K562 (cell line): ENCODE measurements around the gene LRP1B. TPM values are rescaled to one million over a fixed set of nuclear protein-coding genes. Genes with fewer than 3 reads are reported as not detected.

Experiments used
- ATAC-seq: fragments of 200-7000 bp; cut with Tn5 transposase; 3 replicates; pipeline ENCODE4 v1.9.1; 2020; ENCODE audit warnings: moderate library complexity
- BruUV-seq: library from RNA; stranded (reverse); fragments of 400-500 nt; replicated peaks from 2 replicates; lab custom pipeline; 2021; lab: Mats Ljungman, UMichigan
- CTCF ChIA-PET: fragments of 300-600 bp; formaldehyde crosslinking; extraction: SDS; loops from one replicate; lab custom pipeline; 2021; ENCODE audit warnings: low intra/inter-chr PET ratio; lab: Yijun Ruan, JAX
- POLR2A ChIA-PET: fragments of 300-600, 350-650 bp; sonication (Branson Sonifier 250); formaldehyde crosslinking; extraction: SDS; loops from one replicate; lab custom pipeline; 2021; ENCODE audit warnings: antibody characterized with exemption, inconsistent platforms; lab: Yijun Ruan, JAX
- DNase-seq, 4 experiments: peaks; one replicate each; pipeline versions ENCODE4 v3.0.0 to v3.0.0-alpha.2; 2011 to 2018; ENCODE audit warnings: low spot score in 3 of 4, mixed read lengths in 3 of 4; ENCODE audit errors: extremely low read depth in 1 of 4
- FAIRE-seq: peaks from 2 replicates; lab custom pipeline; 2011; peaks lifted over from hg19 to GRCh38; lab: Jason Lieb, UNC
- H2AFZ ChIP-seq: 2 replicates; pipeline ENCODE4 v1.6.0; 2011; ENCODE audit warnings: low read depth, low read length, control low read depth, inconsistent platforms
- H3K27ac ChIP-seq: fragments of 200-600 bp; 3 replicates; pipeline ENCODE4 v1.8.0; 2011; ENCODE audit warnings: low read depth, mild to moderate bottlenecking, control low read depth, inconsistent platforms, low read length, moderate library complexity, mixed read lengths; ENCODE audit errors: extremely low read depth
- H3K27me3 ChIP-seq, 2 experiments: fragments of 300-600 bp in 1 of 2; 2 replicates in 1 of 2; 3 replicates in 1 of 2; pipeline versions ENCODE4 v1.6.0 to v1.8.0; 2011; ENCODE audit warnings: inconsistent platforms in 2 of 2, low read length in 2 of 2, mild to moderate bottlenecking in 1 of 2, mixed read lengths in 1 of 2, moderate library complexity in 1 of 2; ENCODE audit not compliant: control insufficient read depth in 2 of 2, insufficient read depth in 2 of 2
- H3K36me3 ChIP-seq: fragments of 300-600 bp; 3 replicates; pipeline ENCODE4 v1.8.0; 2011; ENCODE audit warnings: mild to moderate bottlenecking, low read length, inconsistent platforms; ENCODE audit not compliant: control insufficient read depth, insufficient read depth
- H3K4me1 ChIP-seq, 2 experiments: fragments of 200-600 bp in 1 of 2; replicated peaks in 1 of 2; 2 replicates in 1 of 2; 3 replicates in 1 of 2; pipeline versions ENCODE4 v1.5.1 to v1.8.0; 2011; ENCODE audit warnings: inconsistent platforms in 2 of 2, low read length in 2 of 2, mild to moderate bottlenecking in 1 of 2, mixed read lengths in 1 of 2, moderate library complexity in 1 of 2; ENCODE audit not compliant: control insufficient read depth in 2 of 2, insufficient read depth in 2 of 2
- H3K4me2 ChIP-seq: 2 replicates; pipeline ENCODE4 v1.6.1; 2011; ENCODE audit warnings: low read length, control low read depth, inconsistent platforms, mixed read lengths; ENCODE audit not compliant: insufficient read depth
- H3K4me3 ChIP-seq: fragments of 200-600 bp; sonication (generic), shearing (Covaris generic); 2 replicates; pipeline ENCODE4 v1.5.1; 2016; ENCODE audit warnings: control low read depth, inconsistent platforms
- H3K79me2 ChIP-seq: fragments of 200-600 bp; 3 replicates; pipeline ENCODE4 v1.8.0; 2011; ENCODE audit warnings: low read length, inconsistent platforms; ENCODE audit not compliant: control insufficient read depth, insufficient read depth
- H3K9ac ChIP-seq, 2 experiments: 2 replicates each; pipeline versions ENCODE4 v1.6.0 to v1.6.1; 2011; ENCODE audit warnings: low read depth in 2 of 2, low read length in 2 of 2, control low read depth in 1 of 2, inconsistent platforms in 1 of 2, mild to moderate bottlenecking in 1 of 2, mixed read lengths in 1 of 2; ENCODE audit not compliant: insufficient read depth in 1 of 2
- H3K9me1 ChIP-seq: one replicate; pipeline ENCODE4 v1.6.0; 2011; ENCODE audit warnings: inconsistent platforms, mild to moderate bottlenecking, low read length, moderate library complexity; ENCODE audit not compliant: control insufficient read depth, insufficient read depth
- H3K9me3 ChIP-seq: replicated peaks from 2 replicates; pipeline ENCODE4 v1.5.1; 2011; ENCODE audit warnings: low read depth, low read length, inconsistent platforms; ENCODE audit not compliant: control insufficient read depth, insufficient read depth
- H4K20me1 ChIP-seq: replicated peaks from 2 replicates; pipeline ENCODE4 v1.6.1; 2011; ENCODE audit warnings: low read length, inconsistent platforms, mixed read lengths; ENCODE audit not compliant: control insufficient read depth, insufficient read depth
- CBX5 ChIP-seq: IDR thresholded peaks from 2 replicates; pipeline ENCODE4 v1.6.1; 2014; ENCODE audit warnings: low read depth, borderline replicate concordance
- CXXC5 ChIP-seq: fragments of 250-450 bp; sonication (Bioruptor Pico); IDR thresholded peaks from 2 replicates; pipeline ENCODE4 v1.8.0; 2022; ENCODE audit warnings: inconsistent platforms, mild to moderate bottlenecking, moderate library complexity
- DMBX1 ChIP-seq: fragments of 250-450 bp; sonication (Bioruptor Pico); IDR thresholded peaks from 2 replicates; pipeline ENCODE4 v1.8.0; 2022; ENCODE audit warnings: inconsistent platforms, mild to moderate bottlenecking, moderate library complexity, borderline replicate concordance
- HNRNPLL ChIP-seq: fragments of 200-400 bp; formaldehyde crosslinking; IDR thresholded peaks from 2 replicates; pipeline ENCODE4 v1.6.1; 2017; ENCODE audit warnings: low read length, low read depth, mild to moderate bottlenecking; ENCODE audit not compliant: poor library complexity, severe bottlenecking
- KDM5B ChIP-seq: fragments of 200-600 bp; sonication (generic); IDR thresholded peaks from 2 replicates; pipeline ENCODE4 v1.6.1; 2012; ENCODE audit warnings: low read depth, mild to moderate bottlenecking, moderate library complexity, low read length, control low read depth, inconsistent platforms; ENCODE audit not compliant: insufficient replicate concordance
- KHSRP ChIP-seq: fragments of 450-650 bp; IDR thresholded peaks from 2 replicates; pipeline ENCODE4 v1.6.1; 2017
- PML ChIP-seq: IDR thresholded peaks from 2 replicates; pipeline ENCODE4 v1.6.1; 2012; ENCODE audit warnings: low read length, inconsistent platforms
- PTRF ChIP-seq: fragments of 450-650 bp; IDR thresholded peaks from 2 replicates; pipeline ENCODE4 v1.6.1; 2016; ENCODE audit warnings: mild to moderate bottlenecking, missing genetic modification characterization, missing compliant biosample characterization
- RBM39 ChIP-seq: fragments of 200-400 bp; formaldehyde crosslinking; optimal IDR thresholded peaks from 2 replicates; pipeline ENCODE3; 2018; ENCODE audit warnings: low read depth, low read length
- SOX6 ChIP-seq: fragments of 450-650 bp; IDR thresholded peaks from 2 replicates; pipeline ENCODE4 v1.6.1; 2014; ENCODE audit warnings: mild to moderate bottlenecking
- TAF15 ChIP-seq: fragments of 200-400 bp; formaldehyde crosslinking; IDR thresholded peaks from 2 replicates; pipeline ENCODE4 v1.6.1; 2017; ENCODE audit warnings: mild to moderate bottlenecking, low read depth, low read length, moderate library complexity
- TAF7 ChIP-seq: fragments of 450-650 bp; IDR thresholded peaks from 2 replicates; pipeline ENCODE4 v1.6.1; 2016; ENCODE audit warnings: missing genetic modification characterization, missing compliant biosample characterization
- TFAP4 ChIP-seq: sonication (generic); formaldehyde crosslinking; IDR thresholded peaks from 2 replicates; pipeline ENCODE4 v1.8.0; 2022; ENCODE audit warnings: missing genetic modification reagents, mild to moderate bottlenecking, moderate library complexity, borderline replicate concordance
- USF1 ChIP-seq: sonication (generic); formaldehyde crosslinking; IDR thresholded peaks from 2 replicates; pipeline ENCODE4 v1.9.0; 2022; ENCODE audit warnings: mild to moderate bottlenecking, missing genetic modification reagents
- ZNF263 ChIP-seq: sonication (generic); formaldehyde crosslinking; IDR thresholded peaks from 2 replicates; pipeline ENCODE4 v1.8.0; 2022; ENCODE audit warnings: mild to moderate bottlenecking, missing genetic modification reagents, borderline replicate concordance
- ZNF311 ChIP-seq: fragments of 250-450 bp; sonication (Bioruptor Pico); IDR thresholded peaks from 2 replicates; pipeline ENCODE4 v1.4.0; 2020; ENCODE audit warnings: mild to moderate bottlenecking, moderate library complexity
- ZNF551 ChIP-seq: fragments of 250-450 bp; sonication (Bioruptor Pico); IDR thresholded peaks from 2 replicates; pipeline ENCODE4 v1.5.0; 2021; ENCODE audit warnings: mild to moderate bottlenecking, moderate library complexity
- ZNF699 ChIP-seq: fragments of 250-450 bp; sonication (Bioruptor Pico); IDR thresholded peaks from 2 replicates; pipeline ENCODE4 v1.8.0; 2021; ENCODE audit warnings: mild to moderate bottlenecking, moderate library complexity; ENCODE audit not compliant: insufficient replicate concordance
- WGBS: fragments of 100-300 bp; shearing (Covaris generic); methylation state at CpG from one replicate; pipeline ENCODE4 v1.1.6; 2016; ENCODE audit warnings: low coverage, mixed read lengths; ENCODE audit not compliant: insufficient coverage; ENCODE audit errors: missing lambda C conversion rate; 5-methylcytosine and 5-hydroxymethylcytosine counted together
- in situ Hi-C: fragments of 300-500 bp; cut with MboI; formaldehyde crosslinking; loops from 4 replicates; pipeline ENCODE4 v1.15.0; 2018; ENCODE audit warnings: inconsistent platforms, mixed read lengths
- intact Hi-C: fragments of 100-400 bp; cut with micrococcal nuclease; formaldehyde crosslinking; loops from 2 replicates; pipeline ENCODE4 v1.14.2; 2022
- polyA plus RNA-seq, 8 experiments: library from polyadenylated mRNA; depleted of rRNA in 4 of 8; stranded (reverse) in 5 of 8; unstranded in 3 of 8; fragments of >200 nt; fragmentation: Nextera tagmentation in 2 of 8; fragmentation: Illumina TruSeq in 1 of 8; extraction: Ambion mirVana in 2 of 8; extraction: Trizol in 1 of 8; gene quantifications; 2 replicates each; pipeline versions ENCODE4 v1.2.1 to v1.2.3, GENCODE V29; 2011 to 2014; ENCODE audit warnings: inconsistent platforms in 1 of 8, missing spikeins in 1 of 8
- total RNA-seq, 7 experiments: library from RNA; depleted of rRNA in 6 of 7; stranded (reverse); fragments of >200 nt in 6 of 7; fragmentation: Illumina TruSeq in 2 of 7; extraction: Trizol in 2 of 7; gene quantifications; 2 replicates each; pipeline versions ENCODE4 v1.2.1 to v1.2.3, GENCODE V29; 2011 to 2021; ENCODE audit warnings: low replicate concordance in 1 of 7
- TF ChIP-seq, protein P1 (sequence below): fragments of 450-650 bp; conservative IDR thresholded peaks from 2 replicates; pipeline ENCODE4 v1.6.1; 2016; ENCODE audit warnings: missing genetic modification characterization, low read depth, mild to moderate bottlenecking, control low read depth, missing compliant biosample characterization

Gene LRP1B
- total and polyA plus RNA-seq, 9 of the 15 experiments (the other 6 are each of a cell fraction or from before 2014, with no cell fraction given), result not detected

DNA sequence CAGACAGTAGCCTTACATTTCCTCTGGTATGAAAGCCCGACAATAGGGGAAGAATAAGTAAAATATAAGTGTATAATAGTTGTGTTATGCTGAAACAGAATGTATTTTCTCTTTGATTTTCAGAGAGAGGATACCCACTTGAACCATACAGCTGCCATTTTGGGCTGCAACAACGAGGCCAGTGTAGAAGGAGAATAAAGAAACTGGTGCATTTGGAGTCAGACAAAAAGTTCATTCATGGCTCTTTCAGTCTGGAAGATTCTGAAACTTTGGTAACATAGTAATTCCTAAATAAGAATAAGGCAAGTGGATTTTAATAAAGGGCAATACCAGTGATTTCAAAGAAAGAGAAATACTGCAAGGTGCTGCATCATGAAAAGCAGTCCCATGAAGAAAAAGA, 610.9 kb downstream of the LRP1B start:
- no peak overlapping the region for H2AFZ ChIP-seq
- DNase-seq (no peak), ATAC-seq (no peak), FAIRE-seq (no peak)
- WGBS, result 0% methylated on average over 2 of the region's 2 CpGs
- no peaks in the 10 kb centered on the region for H3K9me1 ChIP-seq
- no peaks in the 10 kb centered on the region for H3K79me2 ChIP-seq
- no peaks in the 10 kb centered on the region for H3K27me3 ChIP-seq
- no peak overlapping the region for H3K9ac ChIP-seq
- CTCF ChIA-PET, result no interaction called here
- no peaks in the 10 kb centered on the region for H4K20me1 ChIP-seq
- in situ Hi-C loops, result no loop called here
- no peak overlapping the region for H3K4me3 ChIP-seq
- TF ChIP-seq ZNF551 (CRISPR knock-in tag), result no peak
- no peak for TF ChIP-seq CBX5
- TF ChIP-seq TFAP4, result no peak
- TF ChIP-seq DMBX1 (CRISPR knock-in tag), result no peak
- no peak for TF ChIP-seq SOX6
- TF ChIP-seq CXXC5 (CRISPR knock-in tag), result no peak
- TF ChIP-seq ZNF311, result no peak
- TF ChIP-seq, protein P1, sequence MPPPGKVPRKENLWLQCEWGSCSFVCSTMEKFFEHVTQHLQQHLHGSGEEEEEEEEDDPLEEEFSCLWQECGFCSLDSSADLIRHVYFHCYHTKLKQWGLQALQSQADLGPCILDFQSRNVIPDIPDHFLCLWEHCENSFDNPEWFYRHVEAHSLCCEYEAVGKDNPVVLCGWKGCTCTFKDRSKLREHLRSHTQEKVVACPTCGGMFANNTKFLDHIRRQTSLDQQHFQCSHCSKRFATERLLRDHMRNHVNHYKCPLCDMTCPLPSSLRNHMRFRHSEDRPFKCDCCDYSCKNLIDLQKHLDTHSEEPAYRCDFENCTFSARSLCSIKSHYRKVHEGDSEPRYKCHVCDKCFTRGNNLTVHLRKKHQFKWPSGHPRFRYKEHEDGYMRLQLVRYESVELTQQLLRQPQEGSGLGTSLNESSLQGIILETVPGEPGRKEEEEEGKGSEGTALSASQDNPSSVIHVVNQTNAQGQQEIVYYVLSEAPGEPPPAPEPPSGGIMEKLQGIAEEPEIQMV (tag), result no peak
- TF ChIP-seq KDM5B, result no peak
- no peak for TF ChIP-seq PML
- TF ChIP-seq TAF7 (tag), result no peak
- no peak for TF ChIP-seq USF1 (CRISPR knock-in tag)
- no peak for TF ChIP-seq KHSRP
- TF ChIP-seq ZNF263 (CRISPR knock-in tag), result no peak
- TF ChIP-seq PTRF (tag), result no peak
- TF ChIP-seq RBM39, result no peak
- no peak for TF ChIP-seq HNRNPLL
- TF ChIP-seq TAF15, result no peak
- TF ChIP-seq ZNF699, result no peak
- TF ChIP-seq, all 486 proteins: peak for 0
- Histone ChIP-seq H3K36me3 (no peaks in the 10 kb centered on the region), H3K4me2 (no peak overlapping the region), H3K27ac (no peak overlapping the region), H3K4me1 (no peaks in the 10 kb centered on the region), H3K9me3 (no peaks in the 10 kb centered on the region)
- intact Hi-C loops, result no loop called here
- POLR2A ChIA-PET, result no interaction called here
- BruUV-seq, result no TSS peak
